PFSK-1 (cell line): ENCODE results near the gene RPS6KA2.

Experiments used
- POLR2AphosphoS5 ChIP-seq: IDR thresholded peaks from 2 replicates; pipeline ENCODE4 v1.6.1; 2012; ENCODE audit warnings: low read depth, mild to moderate bottlenecking, control low read depth, low read length, moderate library complexity
- TF ChIP-seq, protein P1 (sequence below), 2 experiments: IDR thresholded peaks; 2 replicates each; pipeline versions ENCODE4 v1.6.1 to v1.8.0; 2011 to 2012; ENCODE audit warnings: low read depth in 2 of 2, low read length in 2 of 2, control low read depth in 1 of 2, inconsistent platforms in 1 of 2, mild to moderate bottlenecking in 1 of 2, moderate library complexity in 1 of 2; ENCODE audit not compliant: insufficient read depth in 1 of 2

GRCh38 chr6:166662690-166663089 lies 35.6 kb upstream of the RPS6KA2 start:
- TF ChIP-seq, protein P1, sequence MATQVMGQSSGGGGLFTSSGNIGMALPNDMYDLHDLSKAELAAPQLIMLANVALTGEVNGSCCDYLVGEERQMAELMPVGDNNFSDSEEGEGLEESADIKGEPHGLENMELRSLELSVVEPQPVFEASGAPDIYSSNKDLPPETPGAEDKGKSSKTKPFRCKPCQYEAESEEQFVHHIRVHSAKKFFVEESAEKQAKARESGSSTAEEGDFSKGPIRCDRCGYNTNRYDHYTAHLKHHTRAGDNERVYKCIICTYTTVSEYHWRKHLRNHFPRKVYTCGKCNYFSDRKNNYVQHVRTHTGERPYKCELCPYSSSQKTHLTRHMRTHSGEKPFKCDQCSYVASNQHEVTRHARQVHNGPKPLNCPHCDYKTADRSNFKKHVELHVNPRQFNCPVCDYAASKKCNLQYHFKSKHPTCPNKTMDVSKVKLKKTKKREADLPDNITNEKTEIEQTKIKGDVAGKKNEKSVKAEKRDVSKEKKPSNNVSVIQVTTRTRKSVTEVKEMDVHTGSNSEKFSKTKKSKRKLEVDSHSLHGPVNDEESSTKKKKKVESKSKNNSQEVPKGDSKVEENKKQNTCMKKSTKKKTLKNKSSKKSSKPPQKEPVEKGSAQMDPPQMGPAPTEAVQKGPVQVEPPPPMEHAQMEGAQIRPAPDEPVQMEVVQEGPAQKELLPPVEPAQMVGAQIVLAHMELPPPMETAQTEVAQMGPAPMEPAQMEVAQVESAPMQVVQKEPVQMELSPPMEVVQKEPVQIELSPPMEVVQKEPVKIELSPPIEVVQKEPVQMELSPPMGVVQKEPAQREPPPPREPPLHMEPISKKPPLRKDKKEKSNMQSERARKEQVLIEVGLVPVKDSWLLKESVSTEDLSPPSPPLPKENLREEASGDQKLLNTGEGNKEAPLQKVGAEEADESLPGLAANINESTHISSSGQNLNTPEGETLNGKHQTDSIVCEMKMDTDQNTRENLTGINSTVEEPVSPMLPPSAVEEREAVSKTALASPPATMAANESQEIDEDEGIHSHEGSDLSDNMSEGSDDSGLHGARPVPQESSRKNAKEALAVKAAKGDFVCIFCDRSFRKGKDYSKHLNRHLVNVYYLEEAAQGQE (IDR thresholded peaks at IDR 0.05; ENCODE audit: insufficient read depth in 1 of 2, low read depth in 2 of 2, low read length in 2 of 2), result no peak
- TF ChIP-seq POLR2AphosphoS5, result no peak
